ENCODE data around the gene LYSET. TPM values are rescaled to one million over a fixed set of nuclear protein-coding genes. Genes with fewer than 3 reads are reported as not detected.

LYSET gene
- total and polyA plus RNA-seq, 10 of the 15 experiments (the other 5 are each of a cell fraction or from before 2014, with no cell fraction given): 11.9 to 34.5 (median 21.2) TPM

GRCh38 chr14:93184391-93185348 is at the start of gene LYSET, which contains the start of gene MOAP1 (continued):
- TF ChIP-seq CTCF (IDR thresholded peaks at IDR 0.05 in 2 of 3, conservative IDR thresholded peaks at IDR 0.05 in 1 of 3; ENCODE audit: control insufficient read depth in 2 of 3, extremely low read depth in 1 of 3, insufficient read depth in 1 of 3, low read depth in 3 of 3, low read length in 3 of 3): peak; percentile 14 to 25 (median 25); a peak in 4 of 6 replicates
- TF ChIP-seq IRF3 (IDR thresholded peaks at IDR 0.05): no peak
- TF ChIP-seq MEF2B (IDR thresholded peaks at IDR 0.05; ENCODE audit: partially characterized antibody, poor library complexity, severe bottlenecking): no peak
- no peak for TF ChIP-seq ZBTB40 (IDR thresholded peaks at IDR 0.05; ENCODE audit: borderline replicate concordance)
- no peak for TF ChIP-seq HSF1 (IDR thresholded peaks at IDR 0.05; ENCODE audit: low read depth, low read length)
- peak; percentile 72; the same call in 1 of the 2 replicates for TF ChIP-seq ZNF207 (IDR thresholded peaks at IDR 0.05; ENCODE audit: borderline replicate concordance)
- TF ChIP-seq WRNIP1 (IDR thresholded peaks at IDR 0.05; ENCODE audit: borderline replicate concordance, low read depth, low read length): no peak
- TF ChIP-seq SUPT20H (IDR thresholded peaks at IDR 0.05; ENCODE audit: borderline replicate concordance, control insufficient read depth, low read depth, low read length): no peak
- TF ChIP-seq TCF7 (IDR thresholded peaks at IDR 0.05; ENCODE audit: borderline replicate concordance): no peak
- 0 out of 2 replicates have a peak, but pooled peaks have one; percentile 18 for TF ChIP-seq TBL1XR1 (IDR thresholded peaks at IDR 0.05; ENCODE audit: low read depth, low read length)
- no peak for TF ChIP-seq PAX5 (IDR thresholded peaks at IDR 0.05; ENCODE audit: borderline replicate concordance, low read depth, low read length)
- no peak for TF ChIP-seq MTA2 (IDR thresholded peaks at IDR 0.05; ENCODE audit: low read depth)
- peak; percentile 53 to 89; a peak in 3 of 4 replicates for TF ChIP-seq BHLHE40 (IDR thresholded peaks at IDR 0.05; ENCODE audit: borderline replicate concordance in 1 of 2, low read depth in 2 of 2, low read length in 1 of 2)
- no peak for TF ChIP-seq NFXL1 (IDR thresholded peaks at IDR 0.05; ENCODE audit: borderline replicate concordance)
- peak; percentile 88 for TF ChIP-seq POLR2A (IDR thresholded peaks at IDR 0.05; ENCODE audit: low read depth, low read length)
- no peak for TF ChIP-seq USF1 (IDR thresholded peaks at IDR 0.05; ENCODE audit: borderline replicate concordance, extremely low read length, insufficient read depth, low read depth, low read length)
- no peak for TF ChIP-seq ZNF274 (IDR thresholded peaks at IDR 0.05; ENCODE audit: insufficient read depth, insufficient read length)
- no peak for TF ChIP-seq RBBP5 (conservative IDR thresholded peaks at IDR 0.05)
